MM.1S (cell line): ENCODE results near the gene APPBP2.

Experiments used
- EZH2 ChIP-seq: fragments of 300-600 bp; sonication (generic); optimal IDR thresholded peaks from 2 replicates; pipeline ENCODE3; 2017; ENCODE audit warnings: low read depth, mild to moderate bottlenecking, antibody characterized with exemption, low read length, mixed read lengths
- EZH2phosphoT487 ChIP-seq: fragments of 300-600 bp; sonication (generic); IDR thresholded peaks from 2 replicates; pipeline ENCODE4 v1.6.1; 2018; ENCODE audit warnings: antibody characterized with exemption, low read length
- TF ChIP-seq, protein P1 (sequence below): fragments of 300-600 bp; sonication (generic); IDR thresholded peaks from 2 replicates; pipeline ENCODE4 v1.5.1; 2016; ENCODE audit warnings: antibody characterized with exemption, low read length, mixed read lengths

DNA sequence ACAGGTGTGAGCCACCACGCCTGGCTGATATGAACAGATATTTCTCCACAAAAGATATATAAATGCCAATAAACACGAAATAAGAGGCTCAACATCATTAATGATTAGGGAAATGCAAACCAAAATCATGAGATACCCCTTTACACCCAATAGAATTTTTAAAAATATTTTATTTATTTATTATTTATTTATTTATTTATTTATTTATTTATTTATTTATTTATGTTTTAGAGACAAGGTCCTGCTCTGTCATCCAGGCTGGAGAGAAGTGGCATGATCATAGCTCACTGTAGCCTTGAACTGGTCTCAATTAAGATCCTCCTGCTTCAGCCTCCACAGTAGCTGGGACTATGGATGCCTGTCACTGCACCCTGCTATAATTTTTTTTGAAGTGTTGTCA is 30.8 kb downstream of the APPBP2 start:
- TF ChIP-seq, protein P1, sequence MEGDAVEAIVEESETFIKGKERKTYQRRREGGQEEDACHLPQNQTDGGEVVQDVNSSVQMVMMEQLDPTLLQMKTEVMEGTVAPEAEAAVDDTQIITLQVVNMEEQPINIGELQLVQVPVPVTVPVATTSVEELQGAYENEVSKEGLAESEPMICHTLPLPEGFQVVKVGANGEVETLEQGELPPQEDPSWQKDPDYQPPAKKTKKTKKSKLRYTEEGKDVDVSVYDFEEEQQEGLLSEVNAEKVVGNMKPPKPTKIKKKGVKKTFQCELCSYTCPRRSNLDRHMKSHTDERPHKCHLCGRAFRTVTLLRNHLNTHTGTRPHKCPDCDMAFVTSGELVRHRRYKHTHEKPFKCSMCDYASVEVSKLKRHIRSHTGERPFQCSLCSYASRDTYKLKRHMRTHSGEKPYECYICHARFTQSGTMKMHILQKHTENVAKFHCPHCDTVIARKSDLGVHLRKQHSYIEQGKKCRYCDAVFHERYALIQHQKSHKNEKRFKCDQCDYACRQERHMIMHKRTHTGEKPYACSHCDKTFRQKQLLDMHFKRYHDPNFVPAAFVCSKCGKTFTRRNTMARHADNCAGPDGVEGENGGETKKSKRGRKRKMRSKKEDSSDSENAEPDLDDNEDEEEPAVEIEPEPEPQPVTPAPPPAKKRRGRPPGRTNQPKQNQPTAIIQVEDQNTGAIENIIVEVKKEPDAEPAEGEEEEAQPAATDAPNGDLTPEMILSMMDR = no peak
- TF ChIP-seq EZH2 (no peak), EZH2phosphoT487 (no peak)
